Neuronal stem cell (in vitro differentiated cells): ENCODE results near the gene ME2.
"Not testable (repeated sequence)": the region's sequence is repeated elsewhere in the genome, so short reads cannot be mapped to it uniquely, and the experiment has no call there.

Source experiments
- DNase-seq: peaks from one replicate; pipeline ENCODE4 v3.0.0-alpha.2; 2013; ENCODE audit warnings: low spot score
- H2AFZ ChIP-seq: one replicate; pipeline ENCODE4 v1.6.1; 2013; ENCODE audit warnings: mild to moderate bottlenecking, low read length, inconsistent platforms
- H2AK5ac ChIP-seq: 2 replicates; pipeline ENCODE4 v1.6.1; 2013; ENCODE audit warnings: low read depth, mild to moderate bottlenecking, inconsistent platforms, low read length, moderate library complexity, mixed read lengths
- H2BK120ac ChIP-seq: 2 replicates; pipeline ENCODE4 v1.6.1; 2013; ENCODE audit warnings: low read depth, mild to moderate bottlenecking, inconsistent platforms, low read length, moderate library complexity, mixed read lengths
- H2BK12ac ChIP-seq: one replicate; pipeline ENCODE4 v1.6.1; 2013; ENCODE audit warnings: low read length, inconsistent platforms
- H2BK15ac ChIP-seq: 2 replicates; pipeline ENCODE4 v1.6.1; 2013; ENCODE audit warnings: mild to moderate bottlenecking, low read length, inconsistent platforms, mixed read lengths
- H2BK5ac ChIP-seq: one replicate; pipeline ENCODE4 v1.6.1; 2013; ENCODE audit warnings: inconsistent platforms, mild to moderate bottlenecking, low read length, moderate library complexity
- H3K14ac ChIP-seq: one replicate; pipeline ENCODE4 v1.6.1; 2013; ENCODE audit warnings: low read length, inconsistent platforms
- H3K18ac ChIP-seq: 2 replicates; pipeline ENCODE4 v1.6.1; 2013; ENCODE audit warnings: low read length, inconsistent platforms
- H3K23ac ChIP-seq: 2 replicates; pipeline ENCODE4 v1.6.1; 2013; ENCODE audit warnings: low read depth, mild to moderate bottlenecking, mixed read lengths, low read length, inconsistent platforms; ENCODE audit not compliant: poor library complexity
- H3K27ac ChIP-seq: replicated peaks from 3 replicates; pipeline ENCODE4 v1.5.1; 2013; ENCODE audit warnings: low read length, inconsistent platforms
- H3K27me3 ChIP-seq, 3 experiments: 2 replicates each; pipeline ENCODE4 v1.6.1; 2013; ENCODE audit warnings: low read length in 3 of 3, mild to moderate bottlenecking in 2 of 3, inconsistent platforms in 1 of 3, low read depth in 1 of 3, mixed read lengths in 1 of 3, moderate library complexity in 1 of 3; ENCODE audit not compliant: control insufficient read depth in 3 of 3, insufficient read depth in 3 of 3
- H3K36me3 ChIP-seq, 2 donors: replicated peaks in 1 of 2; 2 replicates each; pipeline ENCODE4 v1.6.1; 2013; ENCODE audit warnings: low read length in 2 of 2; ENCODE audit not compliant: control insufficient read depth in 2 of 2, insufficient read depth in 2 of 2
- H3K4ac ChIP-seq: 2 replicates; pipeline ENCODE4 v1.6.1; 2013; ENCODE audit warnings: inconsistent platforms, mild to moderate bottlenecking, low read length, moderate library complexity
- H3K4me1 ChIP-seq, 2 donors: 1 replicate in 1 of 2; 2 replicates in 1 of 2; pipeline ENCODE4 v1.6.1; 2013; ENCODE audit warnings: low read length in 2 of 2, low read depth in 1 of 2; ENCODE audit not compliant: control insufficient read depth in 2 of 2, insufficient read depth in 1 of 2
- H3K4me2 ChIP-seq: one replicate; pipeline ENCODE4 v1.6.1; 2013; ENCODE audit warnings: mild to moderate bottlenecking, low read length, inconsistent platforms; ENCODE audit not compliant: insufficient read depth, poor library complexity, severe bottlenecking
- H3K4me3 ChIP-seq, 2 donors: 2 replicates each; pipeline ENCODE4 v1.5.1; 2013; ENCODE audit warnings: low read length in 2 of 2, mild to moderate bottlenecking in 2 of 2, inconsistent platforms in 1 of 2, moderate library complexity in 1 of 2
- H3K79me1 ChIP-seq: one replicate; pipeline ENCODE4 v1.6.1; 2013; ENCODE audit warnings: low read depth, mild to moderate bottlenecking, inconsistent platforms, low read length, moderate library complexity
- H3K9ac ChIP-seq: one replicate; pipeline ENCODE4 v1.6.1; 2013; ENCODE audit warnings: mild to moderate bottlenecking, low read depth, low read length, inconsistent platforms; ENCODE audit not compliant: poor library complexity
- H3K9me3 ChIP-seq, 2 donors: replicated peaks in 1 of 2; 2 replicates each; pipeline versions ENCODE3 to v1.6.1; 2013; ENCODE audit warnings: low read length in 2 of 2, mild to moderate bottlenecking in 2 of 2, inconsistent platforms in 1 of 2, low read depth in 1 of 2, mixed read lengths in 1 of 2, moderate library complexity in 1 of 2; ENCODE audit not compliant: control insufficient read depth in 2 of 2, insufficient read depth in 1 of 2
- H4K8ac ChIP-seq: one replicate; pipeline ENCODE4 v1.6.1; 2013; ENCODE audit warnings: low read depth, mild to moderate bottlenecking, inconsistent platforms, low read length, moderate library complexity
- H4K91ac ChIP-seq: one replicate; pipeline ENCODE4 v1.6.1; 2013; ENCODE audit warnings: low read length, low read depth, mild to moderate bottlenecking, inconsistent platforms; ENCODE audit not compliant: poor library complexity
- WGBS, 2 donors: extraction: QIAGEN DNeasy Blood & Tissue Kit; methylation state at CpG; one replicate each; pipeline ENCODE4 v1.1.7; 2013; ENCODE audit warnings: missing lambda C conversion rate in 2 of 2, mixed read lengths in 1 of 2; ENCODE audit not compliant: insufficient read length in 2 of 2, insufficient replicate concordance in 1 of 2; ENCODE audit errors: extremely low coverage in 2 of 2; 5-methylcytosine and 5-hydroxymethylcytosine counted together

ME2 gene

GRCh38 chr18:50945918-50946317, 67.0 kb downstream of the ME2 start:
- H3K79me1 ChIP-seq, H2BK12ac ChIP-seq, H3K18ac ChIP-seq, H3K4ac ChIP-seq, H3K23ac ChIP-seq, DNase-seq, H3K14ac ChIP-seq, H3K9me3 ChIP-seq, H2BK15ac ChIP-seq, H2AFZ ChIP-seq, H3K27me3 ChIP-seq, H3K4me3 ChIP-seq, H4K8ac ChIP-seq, H3K4me2 ChIP-seq, H3K9ac ChIP-seq, H3K27ac ChIP-seq, H2BK120ac ChIP-seq, H4K91ac ChIP-seq, H2AK5ac ChIP-seq, H2BK5ac ChIP-seq, H3K4me1 ChIP-seq: not testable (repeated sequence)
- WGBS, 2 donors = no CpG with 5 or more reads among the region's 2 CpGs
- peaks cover 3 to 80% of the 10 kb centered on the region in 2 donors for H3K36me3 ChIP-seq

DNA sequence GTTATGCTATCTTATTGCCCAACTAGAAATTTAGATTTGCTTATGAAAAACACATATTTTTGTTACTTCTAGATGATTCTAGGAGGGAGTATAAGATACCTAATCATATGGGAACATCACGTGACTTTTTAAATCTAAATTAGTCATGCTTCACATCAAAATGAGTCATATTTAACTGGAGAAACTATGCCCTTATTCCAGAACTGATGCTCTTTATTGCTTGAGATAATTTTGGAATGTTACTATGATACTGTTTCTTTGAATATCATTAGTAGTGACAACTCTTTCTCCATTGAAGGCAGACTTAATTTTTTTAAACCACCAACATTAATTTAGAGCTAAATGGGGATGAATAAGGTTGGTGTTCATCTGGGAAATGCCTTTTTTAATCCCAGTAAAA, 69.0 kb downstream of the ME2 start:
- no peak overlapping the region for H2AFZ ChIP-seq
- H3K9ac ChIP-seq = no peak overlapping the region
- H2BK15ac ChIP-seq = no peak overlapping the region
- H3K79me1 ChIP-seq = no peaks in the 10 kb centered on the region
- H3K4ac ChIP-seq = no peak overlapping the region
- no peak overlapping the region for H3K4me2 ChIP-seq
- H2AK5ac ChIP-seq = no peak overlapping the region
- no peak overlapping the region for H4K91ac ChIP-seq
- H3K23ac ChIP-seq = no peak overlapping the region
- no peaks in the 10 kb centered on the region for H3K4me1 ChIP-seq
- H2BK120ac ChIP-seq = no peak overlapping the region
- H4K8ac ChIP-seq = no peak overlapping the region
- no peak for DNase-seq
- H3K4me3 ChIP-seq = no peak overlapping the region
- WGBS, 2 donors = no CpG with 5 or more reads among the region's 1 CpG
- no peak overlapping the region for H3K18ac ChIP-seq
- no peak overlapping the region for H2BK5ac ChIP-seq
- H3K27ac ChIP-seq = no peak overlapping the region
- H3K9me3 ChIP-seq = no peaks in the 10 kb centered on the region
- H3K14ac ChIP-seq = no peak overlapping the region
- peaks cover 3 to 66% of the 10 kb centered on the region in 2 donors for H3K36me3 ChIP-seq
- H3K27me3 ChIP-seq = no peaks in the 10 kb centered on the region
- no peak overlapping the region for H2BK12ac ChIP-seq

- Histone ChIP-seq H4K91ac (no peak overlapping the region), H3K18ac (no peak overlapping the region), H2BK5ac (no peak overlapping the region), H3K4ac (no peak overlapping the region), H3K27ac (no peak overlapping the region), H3K4me3 (no peak overlapping the region), H3K9me3 (no peaks in the 10 kb centered on the region), H3K4me1 (no peaks in the 10 kb centered on the region), H2BK120ac (no peak overlapping the region), H2AK5ac (no peak overlapping the region), H4K8ac (no peak overlapping the region), H3K23ac (no peak overlapping the region), H3K79me1 (no peaks in the 10 kb centered on the region), H3K27me3 (no peaks in the 10 kb centered on the region), H3K36me3 (peaks cover 3 to 54% of the 10 kb centered on the region in 2 donors), H3K4me2 (no peak overlapping the region), H2BK15ac (no peak overlapping the region), H3K14ac (no peak overlapping the region), H2BK12ac (no peak overlapping the region), H2AFZ (no peak overlapping the region), H3K9ac (no peak overlapping the region)
- no peak for DNase-seq
- WGBS, 2 donors = no CpG with 5 or more reads among the region's 6 CpGs
These were observed 70.3 kb downstream of the ME2 start for GRCh38 chr18:50949185-50949584.

DNA sequence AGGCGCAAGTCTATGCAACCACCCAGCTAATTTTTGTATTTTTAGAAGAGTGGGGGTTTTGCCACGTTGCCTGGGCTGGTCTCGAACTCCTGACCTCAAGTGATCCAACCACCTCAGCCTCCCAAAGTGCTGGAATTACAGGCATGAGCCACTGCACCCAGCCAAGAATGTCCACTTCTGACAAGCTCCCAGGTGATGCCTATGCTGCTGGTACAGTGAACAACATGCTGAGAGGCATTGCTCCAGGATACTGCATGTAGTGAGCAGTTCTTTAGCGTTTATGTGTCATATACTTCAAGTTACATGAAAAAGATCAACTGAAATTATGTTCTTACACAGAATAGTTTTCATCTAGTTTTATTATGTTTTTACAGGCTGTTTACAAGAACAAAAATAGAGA, 71.7 kb downstream of the ME2 start:
- no CpG with 5 or more reads among the region's 4 CpGs for WGBS, 2 donors
- Histone ChIP-seq H3K4me2 (no peak overlapping the region), H4K91ac (no peak overlapping the region), H3K9me3 (no peaks in the 10 kb centered on the region), H3K4me3 (no peak overlapping the region), H2AFZ (no peak overlapping the region), H2BK15ac (no peak overlapping the region), H3K79me1 (no peaks in the 10 kb centered on the region), H3K27ac (no peak overlapping the region), H3K18ac (no peak overlapping the region), H3K4me1 (no peaks in the 10 kb centered on the region), H3K27me3 (no peaks in the 10 kb centered on the region), H3K14ac (no peak overlapping the region), H4K8ac (no peak overlapping the region), H2BK5ac (no peak overlapping the region), H2AK5ac (no peak overlapping the region), H2BK120ac (no peak overlapping the region), H2BK12ac (no peak overlapping the region), H3K36me3 (peaks cover 3 to 39% of the 10 kb centered on the region in 2 donors), H3K23ac (no peak overlapping the region), H3K4ac (no peak overlapping the region), H3K9ac (no peak overlapping the region)
- no peak for DNase-seq
